Measurements from ENCODE around the gene TAS2R5.

Gene TAS2R5

DNA sequence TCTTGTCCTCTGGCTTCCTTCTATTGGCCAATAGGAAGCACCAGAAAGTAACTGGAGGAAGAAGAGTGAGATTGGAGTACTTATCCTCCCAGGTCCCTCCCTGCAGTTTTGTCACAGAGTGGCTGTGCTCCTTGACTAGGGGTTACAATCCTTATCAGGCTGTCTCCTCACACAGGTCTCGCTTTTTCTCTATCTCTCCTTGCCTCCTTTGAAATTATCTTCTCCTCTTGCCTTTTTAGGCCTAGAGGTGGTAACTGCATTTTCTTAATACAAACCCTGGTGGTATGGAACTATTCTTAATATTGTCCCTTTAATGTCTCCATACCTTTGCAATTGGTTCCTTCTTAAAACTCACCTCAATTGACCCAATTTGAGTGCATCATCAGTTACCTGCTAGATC lies 48.6 kb downstream of the TAS2R5 start:
- Mint-ChIP-seq H3K4me1 (no peaks in the 10 kb centered on the region), H3K9me3 (no peaks in the 10 kb centered on the region), H3K27ac (no peak overlapping the region), H3K36me3 (no peaks in the 10 kb centered on the region), H3K4me3 (no peak overlapping the region)
- DNase-seq (ENCODE audit: low spot score in 2 of 2) (no peak), ATAC-seq (no peak)

DNA sequence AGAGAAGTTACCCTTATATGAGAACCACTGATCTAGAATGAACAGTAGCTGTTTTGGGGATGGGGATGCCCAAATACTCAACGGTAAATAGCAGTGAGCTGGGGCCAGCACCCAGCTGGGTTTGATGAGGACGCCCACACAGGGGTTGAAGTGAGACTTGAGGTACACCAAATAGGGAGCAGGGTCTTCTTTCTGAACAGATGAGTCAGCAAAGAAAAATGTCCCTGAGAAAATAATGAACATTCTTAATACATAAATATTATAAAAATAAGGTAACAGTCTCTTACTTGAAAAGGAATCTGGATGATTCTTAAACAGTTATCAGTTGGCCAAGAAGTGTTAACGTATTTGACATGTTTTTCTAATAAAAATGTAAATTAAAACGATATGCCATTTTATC lies 49.2 kb downstream of the TAS2R5 start:
- H3K4me3 Mint-ChIP-seq: no peak overlapping the region
- H3K27ac Mint-ChIP-seq: no peak overlapping the region
- H3K4me1 Mint-ChIP-seq: no peaks in the 10 kb centered on the region
- no peaks in the 10 kb centered on the region for H3K9me3 Mint-ChIP-seq
- no peak for ATAC-seq
- H3K36me3 Mint-ChIP-seq: no peaks in the 10 kb centered on the region
- no peak for DNase-seq (ENCODE audit: low spot score in 2 of 2)

DNA sequence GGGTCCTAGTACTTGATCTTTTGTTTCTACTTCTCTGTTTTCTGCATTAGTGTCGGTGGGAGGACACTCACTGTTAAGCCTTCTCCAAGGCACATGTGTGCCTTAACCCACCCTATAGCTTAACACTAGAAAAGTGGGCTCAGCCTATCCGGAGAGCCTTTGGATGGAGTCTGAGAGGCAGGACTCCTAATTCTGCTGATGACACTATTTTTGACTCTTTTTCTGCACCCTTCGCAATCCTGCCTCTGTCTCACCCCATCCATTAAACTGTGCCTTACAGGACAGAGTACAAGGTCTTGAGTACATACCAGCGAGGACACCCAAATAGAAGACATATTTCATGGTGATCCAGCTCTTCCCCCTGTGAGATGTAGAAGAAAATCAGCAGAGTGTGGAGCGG lies 50.7 kb downstream of the TAS2R5 start:
- H3K9me3 Mint-ChIP-seq: no peaks in the 10 kb centered on the region
- no peak overlapping the region for H3K27ac Mint-ChIP-seq
- H3K4me1 Mint-ChIP-seq: no peaks in the 10 kb centered on the region
- no peak overlapping the region for H3K4me3 Mint-ChIP-seq
- DNase-seq (ENCODE audit: low spot score in 2 of 2): no peak
- peak; percentile 8 for ATAC-seq
- no peaks in the 10 kb centered on the region for H3K36me3 Mint-ChIP-seq

All from stimulated activated effector memory CD8-positive, alpha-beta T cell treated with anti-CD3 and anti-CD28 coated beads, Interleukin-12 subunit alpha, Interleukin-12 subunit beta, amount 100 ng/mL, for 72 hours (primary cell).